Measurements from ENCODE around the gene KLF13.

The KLF13 gene

GRCh38 chr15:31365655-31366127 is 39.1 kb downstream of the KLF13 start:
- peak; percentile 86 to 89 for DNase-seq

GRCh38 chr15:31366169-31366734 is 39.6 kb downstream of the KLF13 start:
- peak in 1 of 2 experiments; percentile 54 for DNase-seq

GRCh38 chr15:31367021-31367729 is 40.5 kb downstream of the KLF13 start:
- DNase-seq: peak in 1 of 2 experiments; percentile 53

- peak in 1 of 2 experiments; percentile 68 for DNase-seq
These were observed 41.2 kb downstream of the KLF13 start for GRCh38 chr15:31367730-31368344.

- DNase-seq: no peak
These were observed 43.1 kb downstream of the KLF13 start for GRCh38 chr15:31369727-31370126.

GRCh38 chr15:31371520-31372240 is 45.0 kb downstream of the KLF13 start:
- DNase-seq: no peak

GRCh38 chr15:31372635-31373091 is 46.0 kb downstream of the KLF13 start:
- DNase-seq: no peak

GRCh38 chr15:31373096-31373865 is 46.6 kb downstream of the KLF13 start:
- DNase-seq: no peak

GRCh38 chr15:31373970-31374369 is 47.3 kb downstream of the KLF13 start:
- DNase-seq: no peak

- no peak for DNase-seq
These were observed 47.9 kb downstream of the KLF13 start for GRCh38 chr15:31374489-31374888.

- DNase-seq: no peak
These were observed 48.4 kb downstream of the KLF13 start for GRCh38 chr15:31374986-31375385.

- no peak for DNase-seq
These were observed 49.1 kb downstream of the KLF13 start for GRCh38 chr15:31375772-31376171.

GRCh38 chr15:31376511-31376910 is 49.9 kb downstream of the KLF13 start:
- no peak for DNase-seq

- DNase-seq: no peak
These were observed 50.4 kb downstream of the KLF13 start for GRCh38 chr15:31377030-31377429.

GRCh38 chr15:31378363-31378903 is 51.8 kb downstream of the KLF13 start:
- DNase-seq: peak in 1 of 2 experiments; percentile 22

- peak in 1 of 2 experiments; percentile 34 for DNase-seq
These were observed 52.4 kb downstream of the KLF13 start for GRCh38 chr15:31379042-31379441.

- no peak for DNase-seq
These were observed 52.9 kb downstream of the KLF13 start for GRCh38 chr15:31379577-31379976.

- no peak for DNase-seq
These were observed 55.4 kb downstream of the KLF13 start for GRCh38 chr15:31381801-31382712.

- DNase-seq: no peak
These were observed 56.0 kb downstream of the KLF13 start for GRCh38 chr15:31382713-31383045.

GRCh38 chr15:31383139-31383538 is 56.5 kb downstream of the KLF13 start:
- no peak for DNase-seq

GRCh38 chr15:31384568-31384967 is 57.9 kb downstream of the KLF13 start:
- no peak for DNase-seq
